NAMALWA (cell line): ENCODE measurements around the gene ROR1.

ENCODE experiments used
- DNase-seq: peaks from one replicate; pipeline ENCODE4 v3.0.0-alpha.2; 2015; ENCODE audit warnings: low spot score

The ROR1 gene

GRCh38 chr1:63912643-63913042 is 138.8 kb downstream of the ROR1 start:
- no peak for DNase-seq

- no peak for DNase-seq
Observed at GRCh38 chr1:63913533-63913932, 139.7 kb downstream of the ROR1 start.

GRCh38 chr1:63914241-63914640 is 140.4 kb downstream of the ROR1 start:
- DNase-seq = no peak

GRCh38 chr1:63914706-63915105 is 140.9 kb downstream of the ROR1 start:
- DNase-seq = no peak

- peak; percentile 72 for DNase-seq
Observed at GRCh38 chr1:63915121-63915520, 141.3 kb downstream of the ROR1 start.

GRCh38 chr1:63916485-63917360 is 142.9 kb downstream of the ROR1 start:
- no peak for DNase-seq

GRCh38 chr1:63917571-63918417 is 144.0 kb downstream of the ROR1 start:
- peak; percentile 52 for DNase-seq

- no peak for DNase-seq
Observed at GRCh38 chr1:63918418-63918945, 144.7 kb downstream of the ROR1 start.

- DNase-seq = peak; percentile 33
Observed at GRCh38 chr1:63920154-63921117, 146.6 kb downstream of the ROR1 start.

GRCh38 chr1:63921359-63921758 is 147.5 kb downstream of the ROR1 start:
- no peak for DNase-seq

GRCh38 chr1:63921802-63922201 is 148.0 kb downstream of the ROR1 start:
- DNase-seq = no peak

- no peak for DNase-seq
Observed at GRCh38 chr1:63922848-63923247, 149.0 kb downstream of the ROR1 start.

GRCh38 chr1:63923302-63923701 is 149.5 kb downstream of the ROR1 start:
- no peak for DNase-seq

GRCh38 chr1:63924600-63924999 is 150.8 kb downstream of the ROR1 start:
- DNase-seq = no peak

GRCh38 chr1:63928186-63929105 is 154.6 kb downstream of the ROR1 start:
- no peak for DNase-seq

- DNase-seq = no peak
Observed at GRCh38 chr1:63929106-63929478, 155.3 kb downstream of the ROR1 start.

GRCh38 chr1:63931468-63931867 is 157.7 kb downstream of the ROR1 start:
- no peak for DNase-seq

GRCh38 chr1:63934697-63935096 is 160.9 kb downstream of the ROR1 start:
- DNase-seq = no peak

- DNase-seq = no peak
Observed at GRCh38 chr1:63935143-63935542, 161.3 kb downstream of the ROR1 start.

GRCh38 chr1:63935553-63935952 is 161.7 kb downstream of the ROR1 start:
- DNase-seq = no peak

GRCh38 chr1:63936276-63936675 is 162.5 kb downstream of the ROR1 start:
- no peak for DNase-seq
